GM20431 (cell line): Measurements from ENCODE around the gene RBFOX1.

ENCODE experiments used
- in situ Hi-C: fragments of 300-500 bp; cut with MseI, MboI; formaldehyde crosslinking; loops from one replicate; pipeline ENCODE4 v1.15.0; 2020; ENCODE audit warnings: low sequenced_read_pairs; ENCODE audit not compliant: unreplicated experiment

Gene RBFOX1

GRCh38 chr16:7508656-7509055 lies 176.0 kb downstream of the RBFOX1 start:
- in situ Hi-C loops, result no loop called here

GRCh38 chr16:7509963-7510601 lies 177.4 kb downstream of the RBFOX1 start:
- in situ Hi-C loops, result no loop called here

DNA sequence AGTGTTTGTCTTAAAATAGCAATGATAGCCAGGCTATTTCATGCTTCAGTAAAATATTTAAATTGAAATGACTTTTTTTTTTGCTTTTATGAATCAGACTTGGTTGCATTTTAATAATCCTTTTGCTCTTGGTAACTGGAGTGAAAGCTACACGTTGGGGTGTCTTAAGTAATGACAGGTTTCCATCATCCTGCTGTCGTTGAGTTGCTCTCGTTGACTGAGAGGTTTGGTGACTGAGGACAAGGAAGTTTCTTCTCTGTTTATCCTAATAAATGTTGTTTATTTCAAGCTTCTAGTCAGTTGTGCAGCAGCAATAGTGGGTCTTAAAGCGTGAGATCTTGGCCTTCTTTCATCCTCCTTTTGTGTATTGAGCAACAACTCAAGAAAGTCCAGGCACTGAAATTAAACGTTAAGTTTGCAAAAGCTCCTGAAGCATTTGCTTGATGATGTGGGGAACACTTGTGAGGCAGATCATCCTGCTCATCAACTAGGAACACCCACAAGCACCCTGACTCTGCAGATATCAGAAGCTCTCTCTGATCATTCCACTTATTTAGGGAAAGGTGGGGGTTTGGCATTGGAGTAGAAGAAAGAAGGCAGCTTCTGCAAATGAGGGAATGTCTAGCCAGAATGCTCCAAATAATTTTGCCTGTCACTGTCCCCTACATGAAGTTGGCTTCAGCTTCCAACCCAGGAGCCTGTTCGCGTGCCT lies 179.1 kb downstream of the RBFOX1 start:
- in situ Hi-C loops, result no loop called here

- in situ Hi-C loops, result no loop called here
Measured at GRCh38 chr16:7512503-7512902, 179.9 kb downstream of the RBFOX1 start.

GRCh38 chr16:7513429-7513828 lies 180.8 kb downstream of the RBFOX1 start:
- in situ Hi-C loops, result no loop called here

- in situ Hi-C loops, result no loop called here
Measured at GRCh38 chr16:7515543-7515942, 182.9 kb downstream of the RBFOX1 start.

GRCh38 chr16:7517496-7517895 lies 184.9 kb downstream of the RBFOX1 start:
- in situ Hi-C loops, result no loop called here

DNA sequence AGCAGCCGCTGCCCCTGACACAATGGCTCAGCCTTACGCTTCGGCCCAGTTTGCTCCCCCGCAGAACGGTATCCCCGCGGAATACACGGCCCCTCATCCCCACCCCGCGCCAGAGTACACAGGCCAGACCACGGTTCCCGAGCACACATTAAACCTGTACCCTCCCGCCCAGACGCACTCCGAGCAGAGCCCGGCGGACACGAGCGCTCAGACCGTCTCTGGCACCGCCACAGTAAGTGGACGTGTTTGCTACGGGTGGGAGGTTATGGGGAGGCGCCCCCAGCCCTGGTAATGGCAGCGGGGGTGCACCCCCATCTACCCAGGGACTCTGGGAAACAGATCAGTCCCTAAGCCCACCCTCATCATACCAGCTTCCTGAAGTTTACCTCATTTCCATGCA lies 185.5 kb downstream of the RBFOX1 start:
- in situ Hi-C loops, result no loop called here

DNA sequence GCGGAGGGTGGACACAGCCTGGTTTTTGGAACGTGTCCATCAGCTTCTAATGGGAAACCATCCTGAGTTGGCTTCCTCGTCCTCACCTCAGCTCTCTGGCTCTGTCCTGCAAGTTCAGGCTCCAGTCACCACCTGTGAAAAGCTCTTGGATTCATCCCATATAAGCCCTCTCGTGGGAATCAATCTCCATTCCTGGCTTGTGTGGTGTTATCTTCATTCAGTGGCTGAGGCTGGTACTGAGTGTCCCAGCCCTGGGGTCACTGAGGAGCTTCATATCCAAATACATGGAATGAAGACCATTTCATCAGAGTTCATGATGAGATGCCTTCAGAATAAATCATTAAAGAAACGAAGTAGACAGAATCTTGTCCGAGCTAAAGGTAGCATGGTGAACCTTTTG lies 189.2 kb downstream of the RBFOX1 start:
- in situ Hi-C loops, result no loop called here

DNA sequence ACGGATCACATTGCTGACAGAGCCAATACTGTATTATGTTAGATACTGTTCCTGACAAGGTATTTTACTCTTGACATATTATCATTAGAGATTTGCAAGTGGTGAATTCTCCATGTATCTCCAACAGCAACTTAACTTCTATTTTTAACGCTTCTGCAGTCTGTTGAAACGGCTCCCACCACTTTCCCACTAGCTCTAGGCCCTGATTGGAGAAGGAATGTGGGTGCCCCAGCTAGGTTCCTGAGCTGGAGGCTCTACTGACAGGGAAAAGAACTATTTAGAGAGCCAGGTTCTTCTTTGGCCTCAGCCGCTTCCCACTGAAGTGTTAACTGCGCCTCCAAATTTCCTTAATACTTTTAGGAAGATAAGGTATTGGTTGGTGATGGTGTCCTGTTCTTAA lies 191.8 kb downstream of the RBFOX1 start:
- in situ Hi-C loops, result no loop called here

GRCh38 chr16:7526736-7527135 lies 194.1 kb downstream of the RBFOX1 start:
- in situ Hi-C loops, result no loop called here

GRCh38 chr16:7532534-7532933 lies 199.9 kb downstream of the RBFOX1 start:
- in situ Hi-C loops, result no loop called here

DNA sequence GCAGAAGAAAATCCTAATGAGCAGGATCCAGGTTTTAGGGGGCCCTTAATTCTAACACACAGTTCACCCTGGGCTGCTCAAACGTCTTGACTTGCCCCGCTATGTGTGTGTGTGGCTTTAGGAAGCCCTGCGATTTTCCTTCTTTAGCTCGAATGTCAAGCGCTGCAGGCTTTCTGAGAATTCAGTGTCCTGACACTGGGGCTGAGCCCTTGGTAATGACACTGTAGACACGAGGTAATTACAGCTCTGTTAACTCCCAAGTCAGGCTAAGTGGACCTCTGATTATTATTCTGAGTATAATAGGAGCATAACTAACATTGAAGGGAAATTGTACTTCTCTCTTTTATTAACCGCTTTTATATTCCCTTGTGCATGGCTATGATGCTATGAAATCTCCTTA lies 202.1 kb downstream of the RBFOX1 start:
- in situ Hi-C loops, result no loop called here

DNA sequence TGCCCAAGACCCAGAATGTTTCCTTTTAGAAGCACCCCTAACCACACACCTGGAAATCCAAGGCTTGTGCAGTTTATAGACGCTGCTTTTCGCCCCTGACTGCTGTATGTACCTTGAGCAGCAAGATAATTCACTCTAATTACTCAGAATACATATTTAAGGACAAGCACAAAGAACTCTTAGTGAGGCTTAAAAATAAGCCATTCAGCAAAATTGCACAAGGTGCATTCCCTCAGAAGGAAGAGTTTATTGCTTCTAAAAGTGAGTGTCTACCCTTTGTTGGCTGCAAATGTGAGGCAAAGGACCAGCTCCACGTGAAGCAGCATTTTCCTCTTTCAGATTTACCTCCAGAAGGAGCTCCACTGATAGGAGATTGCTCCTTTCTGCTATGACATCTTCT lies 208.4 kb downstream of the RBFOX1 start:
- in situ Hi-C loops, result no loop called here

DNA sequence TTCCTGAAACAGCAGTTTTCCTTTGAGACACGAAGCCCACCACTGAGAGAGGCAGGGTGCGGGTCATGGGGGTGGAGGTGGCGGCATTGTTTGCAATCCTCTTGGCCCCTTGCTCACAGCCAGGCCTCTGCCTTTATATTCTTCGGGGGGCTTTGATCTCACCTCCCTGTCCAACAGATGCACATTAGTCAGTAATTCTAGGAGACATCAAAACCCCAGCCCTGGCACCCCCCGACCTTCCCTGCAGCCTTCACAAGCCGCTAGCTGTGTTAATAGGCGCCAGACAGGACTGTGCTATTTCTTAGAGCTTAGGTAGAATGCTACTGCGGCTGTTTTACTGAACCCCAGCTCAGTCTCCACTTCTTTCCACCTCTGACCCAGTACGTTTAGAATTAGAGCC lies 212.6 kb downstream of the RBFOX1 start:
- in situ Hi-C loops, result no loop called here

DNA sequence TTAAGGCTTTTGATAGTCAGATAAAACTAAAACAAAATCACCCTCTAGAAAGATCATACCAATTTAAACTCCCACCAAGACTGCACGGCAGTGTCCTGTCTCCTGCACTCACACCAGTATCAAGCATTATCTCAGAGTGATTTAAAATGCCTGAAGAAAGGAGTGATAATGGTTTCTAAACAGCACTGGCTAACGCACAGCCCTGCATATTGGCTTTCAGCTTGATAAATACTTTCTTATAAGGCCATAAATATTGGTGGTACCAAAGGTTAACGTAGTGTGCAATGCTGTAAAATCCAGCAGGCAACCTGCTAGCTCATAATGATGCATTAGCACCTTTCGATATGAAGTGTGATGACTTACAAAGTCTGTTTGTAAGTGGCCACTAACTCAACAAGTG lies 214.3 kb downstream of the RBFOX1 start:
- in situ Hi-C loops, result no loop called here

DNA sequence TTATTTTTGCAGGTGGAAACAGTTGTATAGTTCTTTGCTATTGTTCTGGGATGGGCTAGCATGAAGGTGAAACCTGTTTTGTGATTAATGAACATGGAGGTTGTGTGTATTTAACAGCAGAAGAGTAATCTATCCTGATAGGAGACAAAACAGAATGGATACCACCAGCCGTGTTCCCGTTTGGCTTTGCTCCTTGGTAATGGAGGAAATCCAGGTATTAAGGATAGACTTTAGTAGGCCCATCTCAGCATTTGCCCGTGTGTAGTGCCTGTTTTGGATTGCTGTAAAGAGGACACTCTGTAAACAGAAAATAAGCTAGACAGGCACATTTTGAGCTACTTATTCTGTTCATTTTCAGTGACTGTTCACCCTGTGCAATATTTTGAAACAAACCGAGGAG lies 215.1 kb downstream of the RBFOX1 start:
- in situ Hi-C loops, result no loop called here

GRCh38 chr16:7548796-7549318 lies 216.2 kb downstream of the RBFOX1 start:
- in situ Hi-C loops, result no loop called here

DNA sequence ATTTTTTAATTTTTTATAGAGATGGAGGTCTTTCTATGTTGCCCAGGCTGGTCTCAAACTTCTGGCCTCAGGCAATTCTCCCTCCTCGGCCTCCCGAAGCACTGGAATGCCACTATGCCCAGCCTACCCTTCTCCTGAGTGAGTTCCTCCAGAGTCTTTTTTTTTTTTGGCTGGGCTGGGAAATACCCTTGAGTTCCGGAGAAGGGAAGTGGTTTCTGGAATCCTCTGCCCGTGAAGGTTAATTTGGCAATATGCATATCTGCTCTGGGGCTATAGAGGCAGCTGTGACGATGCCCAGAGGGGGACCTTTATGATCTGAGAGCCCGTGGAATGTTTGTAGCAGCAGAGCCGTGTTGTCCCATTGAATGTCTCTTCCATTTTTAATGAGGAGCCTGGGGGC lies 217.5 kb downstream of the RBFOX1 start:
- in situ Hi-C loops, result no loop called here

GRCh38 chr16:7555459-7555858 lies 222.8 kb downstream of the RBFOX1 start:
- in situ Hi-C loops, result no loop called here

DNA sequence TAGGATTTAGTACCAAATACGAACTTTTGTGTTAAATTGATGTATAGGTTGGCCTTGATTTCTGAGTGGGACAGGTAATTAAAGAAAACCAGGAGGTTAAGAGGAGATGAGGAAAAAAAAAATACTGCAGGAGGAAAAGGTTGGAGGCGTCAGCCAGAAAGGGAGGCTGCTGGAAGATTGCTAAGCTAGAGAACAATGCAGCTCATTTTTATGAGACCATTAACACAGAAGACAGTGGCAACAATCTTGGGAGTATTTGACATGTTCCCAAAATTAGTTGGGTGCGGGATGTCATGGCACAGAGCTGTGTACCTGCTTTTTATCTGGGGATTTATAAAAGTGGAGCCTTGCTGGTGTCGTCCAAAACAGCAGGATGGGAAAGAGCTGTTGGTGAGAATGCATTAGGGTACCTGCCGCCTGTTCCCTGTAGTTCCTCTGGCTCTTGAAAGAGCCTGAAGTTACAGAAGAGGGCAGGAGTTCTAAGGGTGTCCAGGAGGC lies 229.3 kb downstream of the RBFOX1 start:
- in situ Hi-C loops, result no loop called here

DNA sequence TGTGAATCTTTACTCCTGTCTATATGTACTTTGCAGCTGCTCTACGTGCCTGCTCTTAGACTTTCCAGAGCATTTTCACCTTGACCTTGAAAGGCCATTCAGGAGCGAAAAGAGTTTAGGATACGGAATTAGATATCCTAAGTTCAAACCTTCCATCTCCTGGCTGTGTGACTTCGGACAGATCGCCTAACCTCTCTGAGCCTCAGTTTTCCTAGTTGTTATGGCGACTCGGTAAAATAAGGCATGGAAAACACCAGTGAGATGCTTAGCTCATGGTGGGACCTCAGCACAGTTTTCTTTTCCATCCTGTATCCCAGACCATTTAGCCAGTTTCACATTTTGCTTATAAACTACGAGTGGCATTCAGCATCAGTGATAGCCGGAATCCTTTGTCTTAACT lies 233.7 kb downstream of the RBFOX1 start:
- in situ Hi-C loops, result no loop called here
